Limb (tissue), 2 donors: ENCODE measurements around the gene ADGRL3.
"Not testable (repeated sequence)": the region's sequence is repeated elsewhere in the genome, so short reads cannot be mapped to it uniquely, and the experiment has no call there.

Experiments
- DNase-seq, 2 donors: peaks; one replicate each; pipeline ENCODE4 v3.0.0-alpha.2; 2016; ENCODE audit errors: extremely low spot score in 2 of 2

Gene ADGRL3

GRCh38 chr4:61785761-61786160, 585.6 kb downstream of the ADGRL3 start:
- no peak for DNase-seq

GRCh38 chr4:61786211-61786610, 586.1 kb downstream of the ADGRL3 start:
- DNase-seq, result peak in 1 of 2 donors; percentile 22

- no peak for DNase-seq
Measured at GRCh38 chr4:61795998-61796397, 595.9 kb downstream of the ADGRL3 start.

- DNase-seq, result no peak
Measured at GRCh38 chr4:61799794-61800193, 599.7 kb downstream of the ADGRL3 start.

GRCh38 chr4:61805227-61805626, 605.1 kb downstream of the ADGRL3 start:
- no peak for DNase-seq

GRCh38 chr4:61805979-61806378, 605.9 kb downstream of the ADGRL3 start:
- DNase-seq, result no peak

- DNase-seq, result no peak
Measured at GRCh38 chr4:61812171-61812570, 612.0 kb downstream of the ADGRL3 start.

- no peak for DNase-seq
Measured at GRCh38 chr4:61817071-61817470, 616.9 kb downstream of the ADGRL3 start.

GRCh38 chr4:61820136-61820535, 620.0 kb downstream of the ADGRL3 start:
- no peak for DNase-seq

- DNase-seq, result peak in 1 of 2 donors; percentile 50
Measured at GRCh38 chr4:61824454-61824853, 624.3 kb downstream of the ADGRL3 start.

- no peak for DNase-seq
Measured at GRCh38 chr4:61827907-61828391, 627.8 kb downstream of the ADGRL3 start.

- DNase-seq, result no peak
Measured at GRCh38 chr4:61828960-61829359, 628.8 kb downstream of the ADGRL3 start.

GRCh38 chr4:61831987-61832386, 631.9 kb downstream of the ADGRL3 start:
- no peak for DNase-seq

- DNase-seq, result no peak
Measured at GRCh38 chr4:61837395-61837794, 637.3 kb downstream of the ADGRL3 start.

GRCh38 chr4:61838072-61838471, 637.9 kb downstream of the ADGRL3 start:
- DNase-seq, result no peak

GRCh38 chr4:61841714-61842113, 641.6 kb downstream of the ADGRL3 start:
- DNase-seq, result no peak

- no peak for DNase-seq
Measured at GRCh38 chr4:61851126-61851525, 651.0 kb downstream of the ADGRL3 start.

- DNase-seq, result not testable (repeated sequence)
Measured at GRCh38 chr4:61852105-61852504, 652.0 kb downstream of the ADGRL3 start.

GRCh38 chr4:61853041-61853440, 652.9 kb downstream of the ADGRL3 start:
- no peak for DNase-seq

- no peak for DNase-seq
Measured at GRCh38 chr4:61860376-61860775, 660.2 kb downstream of the ADGRL3 start.

- peak in 1 of 2 donors; percentile 40 for DNase-seq
Measured at GRCh38 chr4:61864286-61864685, 664.2 kb downstream of the ADGRL3 start.

GRCh38 chr4:61866378-61867030, 666.4 kb downstream of the ADGRL3 start:
- no peak for DNase-seq

GRCh38 chr4:61872983-61873382, 672.9 kb downstream of the ADGRL3 start:
- no peak for DNase-seq

- DNase-seq, result no peak
Measured at GRCh38 chr4:61877266-61877665, 677.1 kb downstream of the ADGRL3 start.
